Islet precursor cell (in vitro differentiated cells): ENCODE measurements around the gene LTB4R2.

Experiments
- DNase-seq: peaks from one replicate; pipeline ENCODE4 v3.0.0-alpha.2; 2018

LTB4R2 gene, protein sequence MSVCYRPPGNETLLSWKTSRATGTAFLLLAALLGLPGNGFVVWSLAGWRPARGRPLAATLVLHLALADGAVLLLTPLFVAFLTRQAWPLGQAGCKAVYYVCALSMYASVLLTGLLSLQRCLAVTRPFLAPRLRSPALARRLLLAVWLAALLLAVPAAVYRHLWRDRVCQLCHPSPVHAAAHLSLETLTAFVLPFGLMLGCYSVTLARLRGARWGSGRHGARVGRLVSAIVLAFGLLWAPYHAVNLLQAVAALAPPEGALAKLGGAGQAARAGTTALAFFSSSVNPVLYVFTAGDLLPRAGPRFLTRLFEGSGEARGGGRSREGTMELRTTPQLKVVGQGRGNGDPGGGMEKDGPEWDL

DNA sequence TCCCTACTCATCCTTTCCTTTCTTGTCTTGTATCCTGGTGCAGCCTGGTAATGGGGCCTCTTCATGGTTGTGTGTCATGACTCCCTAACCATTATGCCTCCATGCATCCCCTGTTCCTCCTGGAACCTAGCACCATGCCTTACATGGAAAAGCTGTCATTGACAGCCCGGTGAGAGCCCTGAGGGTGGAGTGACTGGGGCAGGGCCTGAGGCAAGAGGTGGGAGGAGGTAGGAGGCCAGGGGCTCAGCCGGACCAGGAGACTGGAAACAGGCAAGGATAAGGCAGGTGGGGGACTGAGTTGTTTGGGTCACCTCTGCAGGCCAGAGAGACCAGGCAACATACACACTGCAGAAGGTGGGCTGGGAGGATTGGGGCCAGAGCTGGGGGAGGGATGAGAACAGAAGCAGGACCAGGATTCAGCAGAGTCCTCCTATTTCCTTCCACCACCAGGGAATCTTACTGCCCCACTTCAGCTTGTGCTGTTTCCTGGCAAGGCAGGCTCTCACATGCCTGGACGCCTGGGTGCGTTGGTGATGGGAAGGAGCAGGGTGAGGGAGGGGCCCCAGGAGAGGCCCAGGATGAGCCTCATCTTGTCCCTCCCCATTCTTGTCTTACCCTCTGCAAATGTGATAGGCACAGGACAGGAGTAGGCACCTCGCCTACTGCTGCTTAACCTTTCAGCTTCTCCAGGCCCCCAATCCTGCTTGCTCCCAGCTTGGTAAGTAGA lies at the start of gene LTB4R2:
TSS of gene LTB4R2 (plus strand) at position 603 of the 727 bp plus-strand sequence. CDS start 525 bp downstream, outside the sequence.
- DNase-seq = no peak

DNA sequence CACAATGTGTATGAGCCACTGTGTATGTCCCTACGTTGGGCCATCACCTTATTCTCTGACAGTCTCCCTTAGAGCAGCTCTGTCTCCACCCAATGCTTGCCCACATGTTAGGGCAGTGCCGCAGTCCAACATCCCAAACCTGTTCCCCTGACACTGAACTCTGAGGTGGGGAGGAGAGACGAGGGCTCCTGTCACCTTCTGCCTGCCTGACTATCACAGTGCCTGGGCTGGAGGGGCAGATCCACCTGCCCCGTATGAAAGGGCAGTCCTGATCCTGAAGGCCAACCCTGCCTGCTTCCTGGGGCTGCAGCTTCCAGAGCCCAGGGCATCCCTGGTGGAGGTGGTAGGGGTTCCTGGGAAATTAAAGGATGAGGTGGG lies 49.2 kb upstream of the LTB4R2 start:
- no peak for DNase-seq

DNA sequence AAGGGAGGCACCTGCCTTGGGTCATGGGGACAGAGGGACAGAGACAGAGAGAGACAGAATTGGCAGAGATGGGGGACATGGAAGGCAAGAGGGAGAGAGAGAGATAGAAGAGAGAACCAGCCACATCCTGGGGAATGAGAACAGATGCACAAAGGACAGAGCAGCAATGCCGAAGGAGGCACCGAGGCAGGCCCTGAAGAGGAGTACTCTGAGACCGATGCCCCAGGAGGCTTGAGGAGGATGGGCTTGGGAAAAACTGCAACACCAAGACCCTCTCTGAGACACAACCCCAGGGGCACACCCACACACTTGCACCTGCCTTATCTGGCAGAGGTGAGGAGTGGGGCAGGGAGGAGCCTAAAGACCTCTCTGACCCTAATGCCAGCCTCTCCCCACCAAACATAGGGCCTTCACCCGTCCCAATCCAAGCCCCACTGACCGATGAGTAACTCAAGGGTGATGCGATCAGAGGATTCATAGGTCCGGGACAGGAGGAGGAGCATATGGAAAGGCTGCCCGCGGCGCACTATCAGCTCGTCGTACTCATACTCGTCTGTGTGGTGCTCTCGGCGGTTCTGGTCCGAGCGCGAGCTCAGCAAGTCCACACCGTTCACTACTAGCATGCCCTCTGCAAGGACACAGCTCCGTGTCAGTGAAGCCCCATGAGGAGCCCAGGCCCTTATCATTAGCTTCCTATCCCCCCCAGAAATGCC lies 48.5 kb upstream of the LTB4R2 start:
- no peak for DNase-seq

DNA sequence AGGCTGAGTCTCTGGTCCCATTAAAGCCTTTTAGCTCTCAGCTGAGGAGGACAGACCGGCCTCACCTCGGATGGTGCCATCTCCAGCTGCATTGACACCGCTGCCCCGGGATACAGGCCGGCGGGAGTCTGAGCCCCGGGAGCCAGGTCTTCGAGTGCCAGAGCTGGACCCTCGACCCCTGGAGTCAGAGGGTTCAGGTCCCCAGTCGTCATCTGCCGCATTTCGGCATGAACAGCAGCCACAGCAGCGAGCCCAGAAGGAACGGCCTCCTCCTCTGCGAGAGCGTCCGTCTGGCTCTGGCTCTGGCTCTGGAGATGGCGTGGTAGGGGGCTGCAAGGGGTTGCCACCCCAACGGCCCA lies 48.0 kb upstream of the LTB4R2 start:
- DNase-seq = no peak

DNA sequence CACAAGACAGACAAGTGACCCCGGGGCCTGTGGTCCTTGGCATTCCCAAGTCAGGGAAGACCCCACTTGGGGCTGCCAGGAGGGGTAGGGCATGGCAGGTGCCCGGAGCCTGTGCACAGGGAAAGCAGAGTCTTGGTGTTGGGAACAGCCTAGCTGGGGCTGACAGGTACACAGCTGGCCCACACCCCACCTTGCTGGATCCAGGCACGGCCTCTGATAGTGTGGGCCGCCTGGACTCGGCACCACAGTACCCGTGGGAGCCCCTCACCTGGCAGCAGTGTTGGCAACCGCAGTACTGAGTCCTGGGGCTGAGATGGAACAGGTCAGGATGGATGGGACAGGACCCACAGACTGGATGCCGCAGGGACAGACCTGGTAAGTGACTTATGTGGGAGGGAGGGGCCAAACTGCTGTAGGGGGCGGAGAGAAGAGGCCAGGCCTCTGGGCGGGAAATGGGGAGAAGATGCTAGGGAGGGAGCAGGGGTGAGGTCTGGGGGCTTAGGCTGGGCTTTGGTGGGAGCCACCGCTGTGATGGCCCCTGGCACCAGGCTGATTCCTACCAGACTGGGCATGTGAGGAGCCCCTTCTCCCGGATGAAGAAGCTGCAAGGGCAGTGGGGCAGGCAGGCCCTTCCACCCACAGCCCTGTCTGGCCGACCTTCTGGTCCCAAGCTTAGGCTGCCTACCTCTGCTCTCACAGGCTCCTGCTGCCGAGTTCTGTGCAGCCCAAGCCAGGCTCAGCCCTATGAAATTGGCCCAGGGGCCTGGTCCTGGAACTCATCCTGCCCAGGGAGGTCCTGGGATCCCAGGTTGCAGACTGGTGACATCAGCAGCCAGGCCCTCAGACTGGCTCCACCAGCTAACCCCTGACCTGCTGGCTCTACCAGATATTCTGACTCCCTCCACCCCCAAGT lies 46.9 kb upstream of the LTB4R2 start, which contains the start of gene TGM1:
TSS of gene TGM1 (minus strand) at position 357 of the 913 bp plus-strand sequence. CDS start 825 bp downstream, outside the sequence.
- peak; percentile 95 for DNase-seq

DNA sequence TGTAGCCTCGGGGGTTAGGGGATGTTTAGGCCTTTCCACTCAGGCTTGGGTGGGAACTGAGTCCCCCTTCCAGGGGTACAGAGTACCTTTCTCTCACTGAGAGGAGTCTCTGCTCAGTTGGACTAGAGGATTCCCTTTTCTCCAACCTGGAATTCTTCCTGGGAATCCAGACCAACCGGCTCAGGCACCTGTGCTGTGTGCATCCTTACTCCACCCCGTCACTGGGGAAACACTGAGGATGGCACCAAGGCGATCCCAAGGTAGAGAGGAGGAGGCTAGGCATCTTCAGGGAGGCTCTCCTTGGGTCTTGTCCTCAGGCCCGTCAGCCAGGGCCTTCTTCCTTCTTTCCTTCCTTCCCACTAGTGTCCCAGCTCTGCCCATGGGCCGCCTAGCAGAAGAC lies 46.1 kb upstream of the LTB4R2 start:
- peak; percentile 76 for DNase-seq

DNA sequence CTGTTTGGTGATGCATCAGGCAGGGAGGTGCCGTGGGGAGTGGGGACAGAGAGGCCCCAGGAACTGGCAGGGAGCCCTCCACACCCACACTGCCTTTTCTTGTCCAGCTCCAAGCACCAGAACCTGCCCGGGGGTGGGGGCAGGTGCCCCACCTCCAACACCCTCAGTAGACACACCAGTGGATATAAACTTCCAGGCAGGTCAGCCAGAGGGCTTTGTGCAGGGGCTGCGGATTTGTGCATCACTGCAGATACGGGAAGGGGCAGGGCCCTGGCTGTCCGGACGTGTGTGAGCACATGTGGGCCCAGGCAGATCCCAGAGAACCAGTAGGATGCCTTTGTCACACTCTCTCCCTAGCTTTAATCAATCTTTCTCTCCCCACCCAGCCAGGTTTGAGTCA lies 45.6 kb upstream of the LTB4R2 start:
- no peak for DNase-seq

DNA sequence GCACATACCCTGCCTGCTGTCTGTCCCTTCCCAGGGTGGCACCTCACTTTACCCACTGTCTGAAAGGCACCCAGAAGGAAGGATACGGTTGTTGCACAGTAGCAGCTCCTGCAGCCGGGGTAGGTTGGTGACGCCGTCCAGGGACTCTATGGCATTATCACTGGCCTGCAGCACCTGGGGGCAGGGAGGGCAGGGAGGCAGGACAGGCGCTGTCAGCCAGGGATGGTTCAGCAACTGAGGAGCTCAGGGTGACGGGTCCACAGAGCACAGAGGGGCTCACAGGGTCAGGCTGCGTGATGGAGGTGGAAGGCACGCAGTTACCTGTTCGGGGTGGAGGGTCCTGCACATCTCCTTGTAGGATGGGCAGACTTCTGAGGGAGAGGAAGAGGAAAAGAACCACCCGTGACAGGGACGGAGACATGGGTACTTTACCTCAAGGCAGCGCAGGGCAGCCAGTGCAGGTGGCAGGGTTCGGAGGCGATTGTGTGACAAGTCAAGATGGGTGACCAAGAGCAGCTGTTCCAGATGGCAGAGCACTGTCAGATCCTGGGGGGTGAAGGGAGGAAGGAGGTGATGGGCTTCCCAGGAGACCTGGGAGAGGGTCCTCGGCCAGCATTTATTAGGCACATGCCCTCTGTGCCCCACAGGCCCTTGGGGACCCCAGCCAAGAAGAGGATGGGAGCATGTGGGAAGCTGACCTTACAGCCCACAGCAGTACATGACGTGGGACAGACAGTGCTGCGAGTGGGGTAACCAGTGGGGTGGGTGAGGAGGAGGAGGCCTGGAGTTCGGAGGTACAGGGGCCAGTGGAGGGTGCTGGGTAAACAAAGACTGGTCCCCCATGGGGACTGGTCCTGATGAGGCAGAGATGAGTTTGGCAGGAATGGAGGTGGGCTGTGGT lies 43.3 kb upstream of the LTB4R2 start:
- DNase-seq = no peak

DNA sequence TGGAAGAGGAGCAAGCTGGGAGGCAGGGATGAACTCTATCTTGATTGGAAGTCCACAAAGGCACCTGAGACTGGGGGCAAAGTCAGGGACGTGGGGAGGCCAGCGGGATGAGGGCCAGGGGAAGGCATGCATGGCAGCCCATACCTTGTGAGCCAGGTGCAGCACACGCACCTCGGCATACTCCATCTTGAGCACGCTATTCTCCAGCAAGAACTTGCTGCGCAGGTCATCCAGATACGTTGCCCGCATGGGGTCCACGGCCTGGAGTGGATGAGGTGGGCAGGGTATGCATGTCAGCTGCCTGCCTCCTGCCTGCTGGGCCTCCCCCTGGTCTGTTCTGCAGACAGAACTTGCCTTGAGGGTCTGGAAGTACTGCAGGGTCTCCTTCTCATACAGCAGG lies 42.4 kb upstream of the LTB4R2 start:
- no peak for DNase-seq

DNA sequence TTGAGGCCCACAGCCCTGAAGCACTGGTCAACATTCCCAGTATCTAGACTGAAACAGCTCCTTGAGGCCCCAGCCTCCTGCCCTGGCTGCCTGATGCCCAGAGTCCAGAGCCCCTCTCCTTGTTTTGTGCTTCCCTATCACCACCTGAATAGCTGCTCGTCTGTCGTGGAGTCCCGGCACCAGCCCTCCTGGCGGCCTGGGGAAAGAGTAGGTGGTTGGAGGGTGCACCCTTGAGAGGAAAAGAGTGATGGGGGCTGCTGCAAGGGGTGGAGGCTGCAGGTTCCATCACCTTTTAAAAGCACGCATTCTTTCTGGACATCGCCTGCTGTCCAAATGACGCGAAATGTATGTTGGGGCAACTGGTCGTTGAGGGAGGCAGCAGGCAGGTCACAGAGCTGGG lies 41.7 kb upstream of the LTB4R2 start:
- DNase-seq = no peak

DNA sequence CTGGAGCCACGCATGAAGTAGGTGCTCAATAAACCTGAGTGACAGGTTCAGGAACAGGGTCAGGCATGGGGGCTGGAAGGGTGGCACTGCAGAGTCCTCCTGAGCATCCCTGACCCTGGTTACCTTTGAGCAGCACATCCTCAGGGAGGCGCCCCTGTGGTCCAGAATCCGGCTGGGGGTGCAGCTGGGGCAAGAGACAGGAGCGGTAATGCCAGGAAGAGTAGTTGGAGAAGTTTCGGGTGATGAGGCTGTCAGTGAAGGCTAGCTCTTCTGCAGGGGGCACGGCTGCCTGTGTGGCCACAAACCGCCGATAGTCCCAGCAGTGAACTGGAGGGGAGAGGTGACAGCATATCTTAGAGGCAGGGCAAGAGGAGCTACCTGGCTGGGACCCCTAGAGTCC lies 40.6 kb upstream of the LTB4R2 start:
- DNase-seq = no peak

DNA sequence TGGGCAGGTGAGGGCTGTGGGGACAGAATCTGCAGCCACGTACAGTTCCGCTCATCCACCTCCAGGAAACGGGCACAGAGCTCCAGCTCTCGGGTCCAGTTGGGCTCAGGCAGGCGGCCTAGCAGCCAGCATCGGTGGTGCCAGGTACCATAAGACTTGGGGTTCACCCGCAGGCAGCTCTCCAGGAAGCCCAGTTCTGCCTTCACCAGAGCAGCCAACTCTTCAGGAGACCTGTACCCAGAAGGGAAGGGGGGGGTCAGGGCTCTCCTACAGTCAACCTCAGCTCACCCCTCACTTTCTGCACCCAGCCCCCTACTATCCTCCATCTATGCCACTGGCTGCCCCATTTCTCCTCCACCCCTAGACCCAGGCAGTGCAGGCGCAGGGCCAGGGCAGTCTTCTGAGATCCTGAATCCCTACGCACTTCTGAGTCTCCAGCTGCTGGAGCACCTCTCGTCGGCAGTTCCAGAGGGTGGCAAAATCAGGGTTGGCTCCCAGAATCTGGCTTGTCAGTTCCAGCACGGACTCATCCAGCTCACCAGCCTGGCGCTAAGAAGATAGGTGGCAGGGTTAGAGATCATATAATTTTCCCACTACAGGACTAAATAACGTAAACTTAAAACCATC lies 39.9 kb upstream of the LTB4R2 start:
- DNase-seq = no peak

DNA sequence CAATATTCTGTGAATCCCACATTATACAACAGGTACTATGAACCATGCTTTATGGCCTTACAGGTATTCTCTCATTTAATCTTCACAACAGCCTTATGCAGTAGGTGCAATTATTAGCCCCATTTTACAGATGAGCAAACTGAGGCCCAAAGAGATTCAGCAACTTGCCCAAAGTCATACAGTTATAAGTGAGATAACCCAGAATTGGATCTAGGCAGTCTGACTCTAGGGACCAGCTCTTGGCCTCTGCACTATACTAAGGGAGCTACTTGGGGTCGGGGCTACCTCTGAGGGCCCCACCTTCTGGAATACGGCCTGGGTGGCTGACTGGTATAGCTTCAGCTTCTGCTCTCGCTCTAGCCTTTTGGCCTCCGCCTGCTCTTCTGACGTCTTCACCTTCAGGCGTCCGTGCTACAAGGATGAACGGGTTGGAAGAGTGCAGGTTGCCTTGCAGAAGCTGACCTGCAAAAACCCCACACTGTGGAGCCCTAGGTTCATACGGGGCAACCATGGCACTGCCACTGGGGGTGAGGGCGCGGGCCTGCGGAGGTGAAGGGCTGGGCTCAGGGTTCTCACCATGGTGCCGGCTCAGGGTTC lies 39.3 kb upstream of the LTB4R2 start:
- no peak for DNase-seq

DNA sequence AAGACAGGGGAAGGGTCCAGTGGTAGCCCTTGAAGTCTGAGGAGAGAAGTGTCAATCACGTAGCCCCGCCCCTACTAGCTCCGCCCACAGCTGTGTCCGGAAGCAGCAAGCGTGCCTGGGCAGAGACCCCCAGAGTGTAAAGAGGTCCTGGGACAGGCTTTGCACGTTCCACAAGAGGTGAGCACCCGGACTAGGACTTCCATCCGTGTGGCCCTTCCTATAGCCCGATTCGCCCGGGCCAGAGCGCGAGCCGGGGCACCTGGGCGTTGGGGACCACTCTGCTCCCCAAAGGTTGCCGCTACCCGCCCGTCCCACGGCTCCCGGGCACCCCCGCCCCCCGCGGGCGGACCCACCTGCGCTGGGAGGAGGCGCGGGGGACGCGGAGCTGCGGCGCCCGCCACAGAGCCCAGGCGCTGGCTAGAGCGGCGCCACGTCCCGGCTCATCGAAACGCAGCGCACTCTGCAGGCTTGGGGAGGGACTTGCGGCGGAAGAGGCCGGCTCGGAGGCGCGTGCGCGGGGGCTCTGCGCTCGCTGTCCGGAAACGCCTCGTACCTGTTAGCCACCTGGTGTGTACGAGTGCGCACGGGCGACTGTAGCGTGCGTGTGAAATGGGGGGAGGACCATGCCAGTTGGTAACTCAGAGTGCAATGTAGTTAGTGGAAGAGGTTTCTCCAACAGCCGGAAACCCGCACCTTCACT lies 38.7 kb upstream of the LTB4R2 start, which contains the start of gene RABGGTA:
TSS of gene RABGGTA (minus strand) at position 464 of the 700 bp plus-strand sequence. CDS start 482 bp downstream, outside the sequence.
- peak; percentile 93 for DNase-seq

DNA sequence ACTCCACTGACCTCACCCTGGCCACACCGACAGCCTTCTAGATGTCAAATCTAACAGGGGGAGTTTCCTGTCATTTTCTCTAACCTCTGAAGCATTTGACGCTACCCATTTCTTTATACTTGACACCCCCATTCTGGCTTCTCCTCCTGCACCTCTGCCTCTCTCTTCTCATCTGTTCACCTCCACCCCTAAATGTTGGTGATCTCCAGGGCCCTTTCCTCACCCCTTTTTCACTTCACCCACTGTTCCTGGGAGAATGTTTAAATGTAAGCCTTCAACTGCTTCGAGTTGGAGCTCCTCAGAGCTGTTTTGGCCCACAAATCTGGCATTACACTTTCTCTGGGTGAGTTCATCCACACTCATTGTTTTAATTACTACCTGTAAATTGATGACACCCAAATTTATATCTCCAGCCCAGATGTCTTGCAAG lies 38.1 kb upstream of the LTB4R2 start:
- no peak for DNase-seq

DNA sequence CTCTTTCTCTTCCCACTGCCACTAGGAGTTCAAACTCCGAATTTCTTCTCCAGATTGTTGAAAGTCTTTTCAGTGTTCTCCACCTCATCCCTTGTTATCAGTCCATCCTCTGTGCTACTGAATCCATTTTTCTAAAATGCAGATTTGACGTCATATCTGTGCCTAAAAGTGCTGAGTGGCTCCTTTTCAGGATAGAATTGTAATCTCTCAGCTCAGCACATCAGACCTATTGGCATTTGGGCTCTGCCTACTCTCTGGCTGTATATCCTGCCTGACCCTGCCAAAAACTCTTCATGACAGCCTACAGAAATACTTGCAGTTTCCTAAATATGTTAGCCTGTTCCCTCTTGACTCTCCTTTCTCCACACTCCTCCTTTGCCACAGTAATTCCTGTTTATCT lies 37.5 kb upstream of the LTB4R2 start:
- no peak for DNase-seq

DNA sequence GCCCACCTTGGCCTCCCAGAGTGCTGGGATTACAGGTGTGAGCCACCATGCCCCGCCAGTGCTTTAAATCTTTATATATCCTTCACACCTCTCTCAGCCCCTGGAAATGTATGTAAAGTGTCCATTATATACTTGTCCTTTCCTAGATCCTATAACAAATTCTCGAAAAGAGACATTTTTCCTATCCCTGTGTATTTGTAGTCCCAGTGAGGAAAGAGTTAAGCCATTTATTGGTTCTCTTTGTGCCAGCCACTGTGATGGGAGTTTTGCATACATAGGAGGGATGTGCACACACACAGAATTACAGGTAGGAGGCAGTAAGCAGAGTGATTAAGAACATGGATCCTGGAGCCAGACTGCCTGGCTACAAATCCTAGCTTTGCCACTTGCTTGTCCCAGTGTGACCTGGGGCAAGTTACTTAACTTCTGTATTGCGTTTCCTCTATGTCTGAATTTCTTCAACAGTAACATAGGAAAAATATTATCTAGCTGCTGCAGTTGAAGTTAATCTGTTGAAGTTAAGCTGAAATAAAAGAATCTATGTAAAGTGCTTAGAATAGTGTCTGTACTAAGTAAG lies 36.4 kb upstream of the LTB4R2 start:
- no peak for DNase-seq

DNA sequence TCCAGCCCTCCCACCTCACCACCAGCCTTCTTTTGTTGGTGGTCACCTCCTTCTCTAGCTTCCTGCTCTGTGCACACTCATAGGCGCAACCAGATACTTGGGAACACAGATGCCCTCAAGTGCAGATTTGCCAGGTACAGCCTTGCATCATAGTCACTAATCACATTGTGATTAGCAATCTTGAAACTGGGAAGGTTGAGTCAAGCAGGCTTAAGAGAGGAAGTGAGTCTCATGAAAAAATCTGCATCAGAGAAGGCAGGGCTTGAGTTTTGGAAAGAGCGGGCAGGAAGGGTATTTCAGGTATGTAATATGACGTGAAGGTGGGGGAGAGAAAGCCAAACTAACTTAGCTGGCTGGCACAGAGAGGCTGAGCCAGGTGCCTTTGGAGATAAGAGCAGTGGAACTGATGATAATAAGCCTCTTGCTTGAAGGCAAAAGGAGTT lies 35.8 kb upstream of the LTB4R2 start:
- DNase-seq = no peak

DNA sequence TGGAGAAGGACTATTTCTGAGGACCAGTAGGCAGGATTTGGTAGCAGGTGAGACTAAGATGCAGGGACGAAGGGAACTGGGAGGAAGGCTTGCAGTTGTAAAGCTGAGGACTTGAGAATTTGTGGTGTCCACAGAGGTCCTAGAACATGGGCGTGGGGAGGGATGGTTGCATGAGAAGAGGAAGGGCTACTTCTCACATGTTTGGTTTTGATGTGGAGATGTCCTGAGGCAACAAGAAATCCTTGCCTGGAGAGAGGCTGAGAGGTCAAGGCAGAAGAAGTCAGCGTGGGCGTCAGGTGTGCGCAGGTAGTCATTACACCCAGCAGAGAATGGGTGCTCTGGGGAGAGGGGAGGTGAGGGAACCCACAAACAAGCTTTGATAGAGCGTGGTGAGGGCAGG lies 32.9 kb upstream of the LTB4R2 start:
- no peak for DNase-seq
